Gastroesophageal sphincter (tissue), 4 donors: Measurements from ENCODE around the gene RBPJ. TPM values are rescaled to one million over a fixed set of nuclear protein-coding genes. Genes with fewer than 3 reads are reported as not detected.

Source experiments
- ATAC-seq: fragments of 150-250 bp; one replicate; pipeline ENCODE4 v1.9.1; 2016; ENCODE audit warnings: mild to moderate bottlenecking, moderate library complexity
- H3K27ac ChIP-seq, 4 donors: fragments of 200-600 bp; sonication (generic) in 3 of 4; 1 replicate in 3 of 4; 2 replicates in 1 of 4; pipeline ENCODE4 v1.5.1; 2016 to 2019
- H3K27me3 ChIP-seq: fragments of 200-600 bp; sonication (generic); one replicate; pipeline ENCODE4 v1.5.1; 2019
- H3K36me3 ChIP-seq, 2 donors: fragments of 200-600 bp; sonication (generic); one replicate each; pipeline ENCODE4 v1.5.1; 2019; ENCODE audit warnings: control low read depth in 1 of 2
- H3K4me1 ChIP-seq, 3 donors: fragments of 200-600 bp; sonication (generic); 1 replicate in 2 of 3; 2 replicates in 1 of 3; pipeline ENCODE4 v1.5.1; 2016 to 2019; ENCODE audit warnings: control low read depth in 2 of 3
- H3K4me3 ChIP-seq, 2 donors: fragments of 200-600 bp; sonication (generic); one replicate each; pipeline ENCODE4 v1.5.1; 2019; ENCODE audit warnings: mild to moderate bottlenecking in 1 of 2, moderate library complexity in 1 of 2
- H3K9me3 ChIP-seq, 3 donors: fragments of 200-600 bp; sonication (generic); one replicate each; pipeline ENCODE4 v1.5.1; 2017 to 2019; ENCODE audit warnings: control low read depth in 2 of 3
- CTCF ChIP-seq, 4 experiments: fragments of 200-600 bp in 2 of 4; fragments of 450-650 bp in 2 of 4; sonication (generic) in 1 of 4; IDR thresholded peaks; one replicate each; pipeline ENCODE4 v1.5.1; 2017 to 2019; ENCODE audit warnings: antibody characterized with exemption in 4 of 4, mild to moderate bottlenecking in 2 of 4, moderate library complexity in 2 of 4
- EP300 ChIP-seq: sonication (generic); formaldehyde crosslinking; IDR thresholded peaks from one replicate; pipeline ENCODE4 v1.6.1; 2017; ENCODE audit warnings: antibody characterized with exemption, mild to moderate bottlenecking
- POLR2A ChIP-seq, 2 donors: fragments of 450-650 bp; IDR thresholded peaks; one replicate each; pipeline ENCODE4 v1.6.1; 2017; ENCODE audit warnings: antibody characterized with exemption in 2 of 2, mild to moderate bottlenecking in 2 of 2, moderate library complexity in 1 of 2
- POLR2AphosphoS5 ChIP-seq: sonication (generic); formaldehyde crosslinking; IDR thresholded peaks from one replicate; pipeline ENCODE4 v1.6.1; 2017; ENCODE audit warnings: antibody characterized with exemption
- WGBS, 2 donors: methylation state at CpG; one replicate each; pipeline ENCODE4 v1.1.5; 2018; ENCODE audit warnings: low coverage in 1 of 2; 5-methylcytosine and 5-hydroxymethylcytosine counted together
- total RNA-seq, 4 donors: library from RNA; depleted of rRNA; stranded (reverse); fragments of >200 nt; gene quantifications; one replicate each; pipeline ENCODE4 v1.1.0, GENCODE V29; 2016

RBPJ gene
- total RNA-seq, 4 donors from 2014 or later = 49.5 to 128 (median 77.6) TPM

GRCh38 chr4:26331380-26331950 is 10.7 kb downstream of the RBPJ start:
- TF ChIP-seq EP300 = no peak
- no peak for TF ChIP-seq POLR2A (IDR thresholded peaks at IDR 0.05)
- TF ChIP-seq POLR2AphosphoS5 = no peak
- 54 to 78% methylated on average over 4 to 6 of the region's 7 CpGs for WGBS, 2 donors
- no peak for ATAC-seq

GRCh38 chr4:26334366-26334765 is 13.6 kb downstream of the RBPJ start:
- H3K27me3 ChIP-seq = no peaks in the 10 kb centered on the region
- WGBS, 2 donors = 68 to 75% methylated on average over 3 of the region's 3 CpGs
- TF ChIP-seq POLR2A (IDR thresholded peaks at IDR 0.05) (no peak), CTCF (IDR thresholded peaks at IDR 0.05) (no peak), EP300 (no peak), POLR2AphosphoS5 (no peak)
- no peaks in the 10 kb centered on the region for H3K36me3 ChIP-seq
- ATAC-seq = no peak
- no peak overlapping the region for H3K4me3 ChIP-seq
- H3K9me3 ChIP-seq = no peaks in the 10 kb centered on the region
- peaks cover 0 to 19% (median 4%) of the 10 kb centered on the region in 3 donors for H3K4me1 ChIP-seq
- no peak overlapping the region for H3K27ac ChIP-seq

More at GRCh38 chr4:26331380-26331950, 10.7 kb downstream of the RBPJ start:
- no peak overlapping the region for H3K27ac ChIP-seq
- H3K4me1 ChIP-seq = peaks cover 0 to 22% (median 4%) of the 10 kb centered on the region in 3 donors
- no peaks in the 10 kb centered on the region for H3K27me3 ChIP-seq
- H3K4me3 ChIP-seq = no peak overlapping the region
- no peaks in the 10 kb centered on the region for H3K36me3 ChIP-seq
- no peaks in the 10 kb centered on the region for H3K9me3 ChIP-seq

- peaks cover 0 to 32% (median 9%) of the 10 kb centered on the region in 3 donors for H3K4me1 ChIP-seq
- no peak overlapping the region for H3K27ac ChIP-seq
- no peaks in the 10 kb centered on the region for H3K27me3 ChIP-seq
- no peak for ATAC-seq
- TF ChIP-seq CTCF (IDR thresholded peaks at IDR 0.05) = no peak
- TF ChIP-seq EP300 = no peak
- TF ChIP-seq POLR2A (IDR thresholded peaks at IDR 0.05) = no peak
- TF ChIP-seq POLR2AphosphoS5 = no peak
- no peak overlapping the region for H3K4me3 ChIP-seq
- 87 to 100% methylated on average over 2 of the region's 2 CpGs for WGBS, 2 donors
- no peaks in the 10 kb centered on the region for H3K36me3 ChIP-seq
- no peaks in the 10 kb centered on the region for H3K9me3 ChIP-seq
These were observed 16.8 kb downstream of the RBPJ start for GRCh38 chr4:26337612-26338011.

- Histone ChIP-seq H3K4me3 (no peak overlapping the region), H3K4me1 (peaks cover 0 to 72% (median 24%) of the 10 kb centered on the region in 3 donors), H3K27me3 (no peaks in the 10 kb centered on the region), H3K27ac (no peak overlapping the region), H3K36me3 (no peaks in the 10 kb centered on the region), H3K9me3 (no peaks in the 10 kb centered on the region)
- no peak for ATAC-seq
- TF ChIP-seq POLR2A (IDR thresholded peaks at IDR 0.05) (no peak), EP300 (no peak), CTCF (IDR thresholded peaks at IDR 0.05) (no peak), POLR2AphosphoS5 (no peak)
- 29 to 66% methylated on average over 2 to 3 of the region's 3 CpGs for WGBS, 2 donors
These were observed 21.7 kb downstream of the RBPJ start for GRCh38 chr4:26342328-26343037.

GRCh38 chr4:26343038-26343398 is 22.2 kb downstream of the RBPJ start:
- TF ChIP-seq EP300 = no peak
- no peak for TF ChIP-seq POLR2A (IDR thresholded peaks at IDR 0.05)
- TF ChIP-seq POLR2AphosphoS5 = no peak
- no peak for TF ChIP-seq CTCF (IDR thresholded peaks at IDR 0.05)
- WGBS, 2 donors = 48 to 67% methylated on average over 3 of the region's 3 CpGs
- no peaks in the 10 kb centered on the region for H3K9me3 ChIP-seq
- H3K36me3 ChIP-seq = no peaks in the 10 kb centered on the region
- H3K27me3 ChIP-seq = no peaks in the 10 kb centered on the region
- no peak overlapping the region for H3K27ac ChIP-seq
- H3K4me3 ChIP-seq = no peak overlapping the region
- no peak for ATAC-seq
- peaks cover 0 to 72% (median 24%) of the 10 kb centered on the region in 3 donors for H3K4me1 ChIP-seq
